Fibroblast of the aortic adventitia (primary cell): Measurements from ENCODE around the gene SMKR1. TPM values are rescaled to one million over a fixed set of nuclear protein-coding genes. Genes with fewer than 3 reads are reported as not detected.
"Not testable (repeated sequence)": the region's sequence is repeated elsewhere in the genome, so short reads cannot be mapped to it uniquely, and the experiment has no call there.

Source experiments
- DNase-seq: peaks from one replicate; pipeline ENCODE4 v3.0.0-alpha.2; 2010; ENCODE audit warnings: low read depth
- H3K4me3 ChIP-seq: 2 replicates; pipeline ENCODE4 v1.5.1; 2011; ENCODE audit warnings: low read depth, mild to moderate bottlenecking, control low read depth, low read length, moderate library complexity
- CTCF ChIP-seq: IDR thresholded peaks from 2 replicates; pipeline ENCODE4 v1.5.1; 2011; ENCODE audit warnings: mild to moderate bottlenecking, low read length, control low read depth, inconsistent platforms; ENCODE audit not compliant: insufficient read depth
- total RNA-seq: library from RNA; depleted of rRNA; stranded (reverse); fragments of >200 nt; gene quantifications from 2 replicates; pipeline ENCODE4 v1.2.3, GENCODE V29; 2012; ENCODE audit warnings: low replicate concordance

The SMKR1 gene
- total RNA-seq, 1 donor, result 0.72 TPM

GRCh38 chr7:129522971-129523340 is 20.6 kb downstream of the SMKR1 start:
- DNase-seq, result no peak
- H3K4me3 ChIP-seq, result no peak overlapping the region
- no peak for TF ChIP-seq CTCF

- DNase-seq, result no peak
- TF ChIP-seq CTCF, result no peak
- H3K4me3 ChIP-seq, result no peak overlapping the region
Measured at GRCh38 chr7:129523924-129524323, 21.6 kb downstream of the SMKR1 start.

GRCh38 chr7:129524405-129524804 is 22.1 kb downstream of the SMKR1 start:
- peak; percentile 90 for DNase-seq
- not testable (repeated sequence) for H3K4me3 ChIP-seq

DNA sequence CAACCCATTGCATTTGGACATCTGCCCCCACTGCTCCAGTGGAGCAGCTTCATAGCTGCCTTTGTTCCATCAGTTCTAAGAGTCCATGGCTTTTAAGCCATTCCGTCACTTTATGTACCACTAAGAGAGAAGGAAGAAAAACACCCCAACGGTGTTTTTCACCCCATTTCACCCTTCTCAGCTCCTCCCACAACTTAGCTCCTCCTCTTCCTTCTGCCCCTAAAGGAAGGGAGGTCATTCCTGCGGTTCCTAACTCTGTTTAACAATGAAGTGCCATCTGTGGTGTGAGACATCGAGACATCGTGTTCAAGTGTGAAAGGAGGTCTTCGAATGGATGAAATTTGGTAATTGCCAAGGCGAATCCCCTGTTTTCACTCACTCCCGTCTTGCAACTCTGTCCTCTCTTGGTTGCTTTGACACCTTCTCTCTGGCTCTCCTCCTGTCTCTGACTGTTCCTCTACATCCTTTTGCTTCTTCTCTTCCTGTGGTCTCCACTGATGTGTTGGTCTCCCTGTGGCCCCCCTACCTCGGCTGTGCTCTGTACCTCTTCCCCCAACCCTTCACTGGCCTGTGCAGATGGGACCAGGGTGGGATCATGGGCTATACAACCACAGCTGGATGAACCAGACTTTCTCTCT is 23.0 kb downstream of the SMKR1 start:
- TF ChIP-seq CTCF, result no peak
- H3K4me3 ChIP-seq, result no peak overlapping the region
- DNase-seq, result no peak

- H3K4me3 ChIP-seq, result no peak overlapping the region
- no peak for DNase-seq
- no peak for TF ChIP-seq CTCF
Measured at GRCh38 chr7:129529643-129530042, 27.3 kb downstream of the SMKR1 start.

DNA sequence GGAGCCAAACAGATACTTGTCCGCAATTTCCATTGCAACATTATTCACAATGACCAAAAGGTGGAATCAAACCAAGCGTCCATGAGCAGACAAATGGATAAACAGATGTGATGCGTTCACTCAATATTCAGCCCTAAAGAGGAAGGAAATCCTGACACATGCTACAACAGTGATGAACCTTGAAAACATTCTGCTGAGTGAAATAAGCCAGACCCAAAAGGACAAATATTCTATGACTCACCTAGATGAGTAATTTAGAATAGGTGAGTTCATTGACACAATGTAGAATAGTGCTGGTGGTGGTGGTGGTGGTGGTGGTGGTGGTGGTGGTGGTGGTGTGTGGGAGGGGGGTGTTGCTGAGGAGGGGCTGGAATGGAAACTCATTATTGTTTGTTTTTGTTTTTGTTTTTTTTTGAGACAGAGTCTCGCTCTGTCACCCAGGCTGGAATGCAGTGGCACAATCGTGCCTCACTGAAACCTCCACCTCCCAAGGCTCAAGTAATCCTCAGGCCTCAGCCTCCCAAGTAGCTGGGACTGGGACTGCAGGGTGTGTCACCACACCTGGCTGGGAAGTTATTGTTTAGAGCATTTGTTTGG is 28.6 kb downstream of the SMKR1 start:
- DNase-seq, result peak; percentile 58
- H3K4me3 ChIP-seq, result no peak overlapping the region
- no peak for TF ChIP-seq CTCF

- H3K4me3 ChIP-seq, result no peak overlapping the region
- DNase-seq, result no peak
- TF ChIP-seq CTCF, result no peak
Measured at GRCh38 chr7:129531721-129532120, 29.4 kb downstream of the SMKR1 start.
